Panc1 (cell line): ENCODE data around the gene PSMB2. TPM values are rescaled to one million over a fixed set of nuclear protein-coding genes. Genes with fewer than 3 reads are reported as not detected.
A peak's percentile ranks its signal among the peaks of the same experiment; 100 is the strongest.

Source experiments
- ATAC-seq: fragments of 200-7000 bp; cut with Tn5 transposase; 2 replicates; pipeline ENCODE4 v1.9.1; 2020; ENCODE audit warnings: mild to moderate bottlenecking, moderate library complexity
- BruUV-seq: library from RNA; stranded (reverse); fragments of 400-500 nt; replicated peaks from 2 replicates; lab custom pipeline; 2021; lab: Mats Ljungman, UMichigan
- CTCF ChIA-PET: fragments of 300-600 bp; sonication (Branson Sonifier 250); formaldehyde crosslinking; loops from one replicate; lab custom pipeline; 2022; ENCODE audit warnings: antibody characterized with exemption; lab: Charles Lee
- POLR2A ChIA-PET: fragments of 300-600 bp; sonication (Branson Sonifier 250); formaldehyde crosslinking; loops from one replicate; lab custom pipeline; 2022; ENCODE audit warnings: antibody characterized with exemption; lab: Charles Lee
- DNase-seq: peaks from one replicate; pipeline ENCODE4 v3.0.0-alpha.2; 2010; ENCODE audit warnings: low read depth, low spot score
- H3K27ac ChIP-seq: 2 replicates; pipeline ENCODE4 v1.5.1; 2011; ENCODE audit warnings: mild to moderate bottlenecking, low read length, inconsistent platforms
- H3K27me3 ChIP-seq: fragments of 200-500 bp; sonication (Bioruptor generic); 2 replicates; pipeline ENCODE4 v1.6.0; 2014; ENCODE audit warnings: low read length, inconsistent platforms; ENCODE audit not compliant: control insufficient read depth, insufficient read depth
- H3K36me3 ChIP-seq: fragments of 200-500 bp; sonication (Bioruptor generic); 2 replicates; pipeline ENCODE4 v1.5.1; 2014; ENCODE audit warnings: inconsistent platforms, mild to moderate bottlenecking, low read length, moderate library complexity; ENCODE audit not compliant: control insufficient read depth, insufficient read depth
- H3K4me1 ChIP-seq: 2 replicates; pipeline ENCODE4 v1.5.1; 2011; ENCODE audit warnings: inconsistent platforms, mild to moderate bottlenecking, low read length, moderate library complexity; ENCODE audit not compliant: control insufficient read depth, insufficient read depth
- H3K4me3 ChIP-seq, 2 experiments: 2 replicates each; pipeline ENCODE4 v1.5.1; 2011 to 2012; ENCODE audit warnings: low read depth in 2 of 2, low read length in 2 of 2, mild to moderate bottlenecking in 2 of 2, inconsistent platforms in 1 of 2, moderate library complexity in 1 of 2
- H3K9me3 ChIP-seq: fragments of 200-500 bp; sonication (Bioruptor generic); 2 replicates; pipeline ENCODE4 v1.5.1; 2014; ENCODE audit warnings: low read depth, mild to moderate bottlenecking, inconsistent platforms, low read length, moderate library complexity; ENCODE audit not compliant: control insufficient read depth, insufficient read depth
- TCF7L2 ChIP-seq: IDR thresholded peaks from 2 replicates; pipeline ENCODE4 v1.6.1; 2011; ENCODE audit warnings: mild to moderate bottlenecking, low read depth, low read length, inconsistent platforms
- in situ Hi-C: cut with HindIII; loops from 2 replicates; pipeline ENCODE4 v1.10.0; 2016; ENCODE audit warnings: low sequenced_read_pairs, low pct_unique_long_range_greater_than_20kb
- intact Hi-C: fragments of 100-400 bp; cut with micrococcal nuclease; formaldehyde crosslinking; loops from one replicate; pipeline ENCODE4 v1.10.0; 2022; ENCODE audit not compliant: unreplicated experiment
- total RNA-seq: library from RNA; stranded (reverse); gene quantifications from one replicate; pipeline ENCODE4 v1.2.1, GENCODE V29; 2021; ENCODE audit not compliant: unreplicated experiment
- TF ChIP-seq, protein P1 (sequence below), 2 experiments: IDR thresholded peaks; 2 replicates each; pipeline ENCODE4 v1.6.1; 2011 to 2012; ENCODE audit warnings: low read depth in 2 of 2, control low read depth in 1 of 2, low read length in 1 of 2, mild to moderate bottlenecking in 1 of 2, moderate library complexity in 1 of 2; ENCODE audit not compliant: insufficient read depth in 1 of 2

Gene PSMB2
- total RNA-seq, 1 experiment from 2014 or later, result 95.0 TPM

- H3K4me1 ChIP-seq, result no peaks in the 10 kb centered on the region
- TF ChIP-seq, protein P1, sequence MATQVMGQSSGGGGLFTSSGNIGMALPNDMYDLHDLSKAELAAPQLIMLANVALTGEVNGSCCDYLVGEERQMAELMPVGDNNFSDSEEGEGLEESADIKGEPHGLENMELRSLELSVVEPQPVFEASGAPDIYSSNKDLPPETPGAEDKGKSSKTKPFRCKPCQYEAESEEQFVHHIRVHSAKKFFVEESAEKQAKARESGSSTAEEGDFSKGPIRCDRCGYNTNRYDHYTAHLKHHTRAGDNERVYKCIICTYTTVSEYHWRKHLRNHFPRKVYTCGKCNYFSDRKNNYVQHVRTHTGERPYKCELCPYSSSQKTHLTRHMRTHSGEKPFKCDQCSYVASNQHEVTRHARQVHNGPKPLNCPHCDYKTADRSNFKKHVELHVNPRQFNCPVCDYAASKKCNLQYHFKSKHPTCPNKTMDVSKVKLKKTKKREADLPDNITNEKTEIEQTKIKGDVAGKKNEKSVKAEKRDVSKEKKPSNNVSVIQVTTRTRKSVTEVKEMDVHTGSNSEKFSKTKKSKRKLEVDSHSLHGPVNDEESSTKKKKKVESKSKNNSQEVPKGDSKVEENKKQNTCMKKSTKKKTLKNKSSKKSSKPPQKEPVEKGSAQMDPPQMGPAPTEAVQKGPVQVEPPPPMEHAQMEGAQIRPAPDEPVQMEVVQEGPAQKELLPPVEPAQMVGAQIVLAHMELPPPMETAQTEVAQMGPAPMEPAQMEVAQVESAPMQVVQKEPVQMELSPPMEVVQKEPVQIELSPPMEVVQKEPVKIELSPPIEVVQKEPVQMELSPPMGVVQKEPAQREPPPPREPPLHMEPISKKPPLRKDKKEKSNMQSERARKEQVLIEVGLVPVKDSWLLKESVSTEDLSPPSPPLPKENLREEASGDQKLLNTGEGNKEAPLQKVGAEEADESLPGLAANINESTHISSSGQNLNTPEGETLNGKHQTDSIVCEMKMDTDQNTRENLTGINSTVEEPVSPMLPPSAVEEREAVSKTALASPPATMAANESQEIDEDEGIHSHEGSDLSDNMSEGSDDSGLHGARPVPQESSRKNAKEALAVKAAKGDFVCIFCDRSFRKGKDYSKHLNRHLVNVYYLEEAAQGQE (IDR thresholded peaks at IDR 0.05; ENCODE audit: insufficient read depth in 1 of 2, low read depth in 2 of 2, low read length in 1 of 2), result peak in 1 of 2 experiments; percentile 37; a peak in 1 of 4 replicates
- no peak for TF ChIP-seq TCF7L2
- CTCF ChIA-PET, result interaction anchor here (0.6 kb wide), 1 partner anchor 11 kb away, joined by 5 read pairs; no protein-coding TSS in a partner anchor
- POLR2A ChIA-PET, result no interaction called here
- no peak overlapping the region for H3K4me3 ChIP-seq
- in situ Hi-C loops (no loop called here), intact Hi-C loops (no loop called here)
- no TSS peak for BruUV-seq
- no peaks in the 10 kb centered on the region for H3K36me3 ChIP-seq
- no peaks in the 10 kb centered on the region for H3K27me3 ChIP-seq
- no peak for ATAC-seq
- DNase-seq, result no peak
- no peaks in the 10 kb centered on the region for H3K9me3 ChIP-seq
- no peak overlapping the region for H3K27ac ChIP-seq
Observed at GRCh38 chr1:35590476-35591040, 50.8 kb downstream of the PSMB2 start.

GRCh38 chr1:35589516-35590427 is 51.6 kb downstream of the PSMB2 start:
- no TSS peak for BruUV-seq
- Histone ChIP-seq H3K27ac (no peak overlapping the region), H3K9me3 (no peaks in the 10 kb centered on the region), H3K27me3 (no peaks in the 10 kb centered on the region), H3K36me3 (no peaks in the 10 kb centered on the region), H3K4me3 (no peak overlapping the region), H3K4me1 (no peaks in the 10 kb centered on the region)
- ChIA-PET POLR2A (interaction anchor here (0.6 kb wide), 1 partner anchor 22 kb away, joined by 3 read pairs; no protein-coding TSS in a partner anchor), CTCF (interaction anchor here (0.6 kb wide), 1 partner anchor 10 kb away, joined by 5 read pairs; no protein-coding TSS in a partner anchor)
- intact Hi-C loops (no loop called here), in situ Hi-C loops (no loop called here)
- DNase-seq (no peak), ATAC-seq (no peak)
- TF ChIP-seq TCF7L2, result no peak
- TF ChIP-seq, protein P1 (IDR thresholded peaks at IDR 0.05; ENCODE audit: insufficient read depth in 1 of 2, low read depth in 2 of 2, low read length in 1 of 2), result no peak
